Activated naive CD4-positive, alpha-beta T cell (primary cell): Measurements from ENCODE around the gene COL25A1.
"Not testable (repeated sequence)": the region's sequence is repeated elsewhere in the genome, so short reads cannot be mapped to it uniquely, and the experiment has no call there.

Experiments
- DNase-seq, 4 experiments: peaks; one replicate each; lab custom pipeline; 2025; lab: John Stamatoyannopoulos, UW

COL25A1 gene

DNA sequence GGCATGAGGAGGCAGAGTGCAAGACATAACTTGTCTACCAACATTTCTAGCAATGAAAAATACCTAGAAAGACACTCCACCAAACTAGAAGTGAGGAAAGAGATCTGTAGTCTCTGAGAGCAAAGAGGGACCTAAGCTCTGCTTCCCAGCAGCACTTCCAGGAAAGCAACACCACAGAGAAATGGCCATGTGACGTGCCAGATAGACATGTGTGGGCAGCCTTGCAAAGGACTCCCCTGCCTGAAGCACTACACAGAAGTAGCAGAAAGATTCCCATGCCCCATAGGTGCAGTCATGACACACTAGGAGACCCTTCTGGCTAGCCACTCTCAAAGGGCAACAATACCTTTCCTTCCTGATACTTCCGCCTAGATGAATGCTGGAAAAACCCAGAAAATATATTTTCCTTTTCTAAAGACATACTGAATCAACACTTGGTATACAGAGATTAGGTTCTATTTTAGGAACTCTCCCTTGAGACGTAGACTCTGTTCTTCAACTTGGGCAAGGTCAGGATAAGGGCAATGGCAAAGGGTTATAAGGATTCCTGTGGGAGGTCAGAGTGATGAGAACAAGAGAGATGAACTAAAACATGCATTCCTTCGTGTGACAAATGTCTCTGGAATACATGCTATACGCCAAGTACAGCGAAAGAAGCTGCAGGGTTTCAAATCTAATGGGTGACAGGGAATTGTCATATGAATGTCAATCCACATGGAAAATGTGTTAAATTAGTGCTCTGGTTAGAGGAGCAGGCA is 352.1 kb downstream of the COL25A1 start:
- DNase-seq: no peak

- no peak for DNase-seq
These were observed 354.9 kb downstream of the COL25A1 start for GRCh38 chr4:108947526-108947925.

- no peak for DNase-seq
These were observed 356.2 kb downstream of the COL25A1 start for GRCh38 chr4:108946237-108946636.

- DNase-seq: no peak
These were observed 358.4 kb downstream of the COL25A1 start for GRCh38 chr4:108943976-108944591.

GRCh38 chr4:108943371-108943770 is 359.1 kb downstream of the COL25A1 start:
- no peak for DNase-seq

DNA sequence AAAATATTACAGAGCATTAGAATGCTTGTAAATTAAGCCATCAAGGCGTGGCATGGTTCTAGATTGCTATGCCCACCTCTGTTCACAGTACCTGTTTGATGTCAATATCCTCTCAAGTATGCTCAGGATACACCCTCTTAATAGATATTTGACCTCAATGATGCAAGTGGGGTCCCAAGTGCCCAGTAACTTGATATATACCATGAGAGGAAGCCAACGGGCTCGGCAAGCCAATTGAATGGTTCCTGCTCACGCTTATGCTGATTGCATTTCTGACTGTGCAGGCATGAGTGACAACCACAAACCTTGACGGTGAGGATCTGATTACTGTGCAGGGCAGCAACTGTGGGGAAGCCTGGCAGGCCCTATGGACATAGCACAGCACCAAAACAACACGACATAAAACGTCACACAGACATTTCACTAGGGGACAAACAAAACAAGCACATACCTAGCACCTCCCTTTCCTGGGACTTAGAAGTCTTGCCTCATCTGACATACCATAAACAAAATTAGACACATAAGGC is 360.5 kb downstream of the COL25A1 start:
- no peak for DNase-seq

DNA sequence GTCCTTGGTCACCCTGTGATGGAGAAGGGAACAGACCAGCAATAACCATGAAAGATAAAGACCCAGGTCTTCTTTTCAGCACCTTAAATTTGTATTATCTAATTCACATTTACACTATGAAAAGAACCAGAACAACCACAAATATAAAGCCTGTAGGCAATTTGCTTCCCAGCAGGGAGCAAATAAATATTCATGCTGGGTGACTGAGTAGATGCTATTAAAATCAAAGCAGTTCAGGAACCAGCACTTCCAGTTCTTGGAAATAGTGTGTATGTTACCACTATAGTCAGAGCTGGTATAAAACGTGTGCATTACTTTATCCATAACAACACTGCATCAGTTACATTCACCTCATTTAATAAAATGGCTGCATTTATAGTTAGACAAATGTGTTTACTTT is 361.8 kb downstream of the COL25A1 start:
- no peak for DNase-seq

- no peak for DNase-seq
These were observed 362.3 kb downstream of the COL25A1 start for GRCh38 chr4:108940149-108940548.

DNA sequence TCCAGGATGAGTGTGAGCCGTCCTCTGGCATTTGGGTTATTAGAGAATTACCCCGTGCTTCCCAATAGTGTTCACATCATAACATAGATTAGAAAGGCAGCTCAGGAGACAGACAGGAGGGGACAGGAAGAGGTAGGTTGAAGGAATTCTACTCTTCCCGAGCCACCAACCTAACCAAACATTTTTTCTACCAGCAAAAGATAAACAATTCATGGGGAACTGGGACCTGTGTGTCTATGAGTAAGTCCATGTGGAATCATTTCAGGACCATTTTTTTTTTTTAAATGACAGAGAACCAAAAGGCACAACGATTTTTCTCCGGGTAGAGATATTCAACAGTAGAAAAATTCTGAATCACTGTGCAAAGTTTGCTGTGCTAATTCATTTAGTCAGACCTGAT is 365.4 kb downstream of the COL25A1 start:
- DNase-seq: no peak

- not testable (repeated sequence) for DNase-seq
These were observed 368.5 kb downstream of the COL25A1 start for GRCh38 chr4:108933925-108934324.

DNA sequence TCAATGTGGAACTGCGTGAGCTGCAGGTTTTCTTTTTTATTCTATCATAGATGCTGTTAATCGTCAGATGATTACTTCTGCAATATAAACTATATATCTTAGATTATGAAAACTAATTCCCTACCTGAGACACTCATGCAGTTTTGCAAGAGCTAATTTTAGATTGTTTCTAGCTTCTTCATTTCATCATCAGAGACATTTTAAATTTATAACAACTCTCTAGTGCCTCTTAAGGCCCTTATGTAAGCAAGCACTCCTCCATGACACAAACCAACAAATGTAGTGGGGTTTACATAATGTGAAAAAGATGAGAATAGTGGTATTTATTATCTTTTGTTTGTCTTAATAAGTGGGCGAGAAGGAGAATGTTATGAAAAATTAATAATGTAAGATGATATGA is 369.4 kb downstream of the COL25A1 start:
- DNase-seq: no peak

DNA sequence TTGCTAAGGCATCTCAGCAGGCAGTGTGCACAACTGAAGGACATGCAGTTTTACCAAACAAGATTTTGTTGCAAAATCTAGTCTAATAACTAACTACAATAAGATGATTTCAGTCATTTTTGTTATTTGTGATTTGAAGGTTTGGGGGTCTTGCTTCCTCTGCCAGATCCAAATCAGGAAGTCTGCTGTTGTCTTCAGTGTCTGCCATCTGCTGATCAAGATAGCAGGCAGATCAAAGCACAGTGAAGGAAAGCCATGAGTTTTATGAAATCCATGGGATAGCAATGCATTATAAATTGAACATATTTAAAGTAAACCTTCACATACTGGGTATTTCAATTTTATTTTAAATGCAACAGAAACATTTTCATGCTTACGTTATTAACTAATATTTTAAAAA is 370.5 kb downstream of the COL25A1 start:
- no peak for DNase-seq

GRCh38 chr4:108930186-108930585 is 372.3 kb downstream of the COL25A1 start:
- DNase-seq: no peak

DNA sequence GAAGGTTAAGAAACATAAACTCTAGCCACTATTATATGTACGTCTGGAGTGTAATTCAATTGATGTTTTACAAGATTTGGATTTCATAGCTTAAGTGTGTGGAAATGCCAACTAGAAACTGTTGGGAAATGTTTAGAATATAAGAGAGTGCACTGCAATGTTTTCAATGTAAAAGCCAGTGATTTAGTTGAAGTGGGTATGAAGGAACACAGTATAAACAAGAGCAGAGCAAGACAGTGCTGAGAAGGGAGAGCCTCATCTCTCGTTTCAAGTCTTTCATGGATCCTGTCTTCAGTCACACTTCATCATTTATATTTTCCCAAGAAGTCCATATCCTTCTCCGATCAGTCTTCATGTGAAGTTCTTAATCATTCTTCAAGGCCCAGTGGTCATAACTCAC is 375.7 kb downstream of the COL25A1 start:
- DNase-seq: no peak

GRCh38 chr4:108926061-108926460 is 376.4 kb downstream of the COL25A1 start:
- DNase-seq: no peak

GRCh38 chr4:108922191-108922590 is 380.3 kb downstream of the COL25A1 start:
- DNase-seq: no peak

GRCh38 chr4:108920395-108921087 is 381.9 kb downstream of the COL25A1 start:
- no peak for DNase-seq

DNA sequence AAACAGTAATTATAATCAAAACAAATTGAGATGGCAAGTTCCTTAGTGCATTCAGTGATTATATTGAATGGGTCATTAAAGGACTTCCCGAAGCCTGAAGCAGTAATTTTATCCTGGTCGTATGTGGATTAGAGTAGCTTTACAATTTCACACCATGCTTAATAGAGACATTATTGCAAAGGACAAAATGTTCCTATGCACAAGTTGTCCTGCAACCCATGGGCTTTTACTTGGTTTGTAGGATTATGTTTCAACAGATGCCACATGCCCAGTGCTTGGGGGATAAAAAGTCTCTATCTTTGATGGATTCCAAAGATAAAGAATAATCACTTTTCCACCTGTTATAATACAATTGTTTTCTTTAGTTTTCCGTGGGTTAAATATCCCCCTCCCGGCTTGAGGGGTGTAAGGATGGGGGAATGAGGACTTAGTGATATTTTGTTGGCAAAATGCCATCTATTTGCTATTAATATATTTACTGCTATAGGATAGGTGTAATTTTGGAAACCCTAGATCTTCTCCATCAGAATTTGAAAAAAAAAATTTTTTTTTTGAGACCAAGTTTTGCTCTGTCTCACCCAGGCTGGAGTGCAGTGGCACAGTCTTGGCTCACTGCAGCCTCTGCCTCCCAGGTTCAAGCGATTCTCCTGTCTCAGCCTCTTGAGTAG is 383.1 kb downstream of the COL25A1 start:
- DNase-seq: no peak

DNA sequence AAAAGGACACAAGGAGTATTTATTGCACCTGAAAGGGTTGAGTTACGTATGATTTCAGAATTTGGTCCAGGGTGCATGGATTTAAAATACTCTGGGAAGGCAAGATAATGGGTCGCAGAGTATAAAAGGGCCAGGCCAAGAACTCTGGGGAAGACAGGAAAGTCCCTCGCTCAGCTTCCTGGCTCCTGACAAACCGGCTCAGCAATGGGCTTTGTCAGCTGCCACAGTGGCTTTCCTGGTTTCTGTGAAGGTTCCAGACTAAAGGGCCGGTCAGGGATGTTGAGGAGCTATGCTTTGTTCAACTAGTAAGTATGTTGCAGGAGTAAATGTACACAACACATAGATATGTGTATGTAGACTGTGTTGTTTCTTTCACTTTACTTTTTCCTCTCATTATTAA is 385.2 kb downstream of the COL25A1 start:
- no peak for DNase-seq

- no peak for DNase-seq
These were observed 385.8 kb downstream of the COL25A1 start for GRCh38 chr4:108916638-108917037.

GRCh38 chr4:108906866-108907367 is 395.5 kb downstream of the COL25A1 start:
- no peak for DNase-seq

- no peak for DNase-seq
These were observed 396.5 kb downstream of the COL25A1 start for GRCh38 chr4:108906006-108906405.
